ENCODE data around the gene SLC51B. TPM values are rescaled to one million over a fixed set of nuclear protein-coding genes. Genes with fewer than 3 reads are reported as not detected.

Gene SLC51B
- total and polyA plus RNA-seq, 2 of the 4 experiments (the other 2 are of a cell fraction) = not detected

- intact Hi-C loops (cut with micrococcal nuclease) (no loop called here), dilution Hi-C loops (cut with HindIII; ENCODE audit: low sequenced_read_pairs, unreplicated experiment) (no loop called here), in situ Hi-C loops (cut with MboI; ENCODE audit: low sequenced_read_pairs) (no loop called here)
- Histone ChIP-seq H3K23ac (ENCODE audit: low read depth, low read length) (no peak overlapping the region), H4K8ac (ENCODE audit: low read depth in 2 of 2, low read length in 2 of 2) (no peak overlapping the region), H2BK5ac (ENCODE audit: low read depth, low read length, poor library complexity, severe bottlenecking) (no peak overlapping the region), H3K18ac (ENCODE audit: low read depth, low read length) (no peak overlapping the region), H3K79me1 (ENCODE audit: low read depth in 1 of 2, low read length in 2 of 2) (no peaks in the 10 kb centered on the region; a peak in 1 of 4 replicates), H2BK120ac (ENCODE audit: low read depth, low read length) (no peak overlapping the region), H3K4me1 (ENCODE audit: control insufficient read depth, insufficient read depth, low read length) (peaks cover 6% of the 10 kb centered on the region; the same call in 1 of the 2 replicates), H4K20me1 (ENCODE audit: insufficient read depth, low read length) (no peaks in the 10 kb centered on the region; the same call in 1 of the 2 replicates), H3K4me2 (ENCODE audit: low read depth, low read length) (no peak overlapping the region), H3K9me3 (ENCODE audit: control insufficient read depth, insufficient read depth, low read length) (no peaks in the 10 kb centered on the region), H3K27me3 (ENCODE audit: control insufficient read depth, insufficient read depth, low read length) (no peaks in the 10 kb centered on the region), H2AK9ac (replicated peaks; ENCODE audit: low read depth, low read length, poor library complexity) (no peak overlapping the region), H2AFZ (replicated peaks; ENCODE audit: low read length, poor library complexity) (no peak overlapping the region), H3K36me3 (ENCODE audit: control insufficient read depth, insufficient read depth, low read length) (peaks cover 24% of the 10 kb centered on the region), H3K27ac (ENCODE audit: insufficient read depth, low read length) (no peak overlapping the region), H2BK20ac (ENCODE audit: low read depth, low read length) (no peak overlapping the region), H4K91ac (ENCODE audit: insufficient read depth, low read depth, low read length) (no peak overlapping the region), H3K9me1 (ENCODE audit: insufficient read depth, low read length) (no peaks in the 10 kb centered on the region), H3K56ac (ENCODE audit: extremely low read depth, insufficient read depth, low read length) (no peak overlapping the region), H4K5ac (ENCODE audit: low read depth, low read length) (no peak overlapping the region), H3K4ac (ENCODE audit: low read depth, low read length) (no peak overlapping the region), H3K14ac (replicated peaks; ENCODE audit: low read depth, low read length) (no peak overlapping the region), H2BK15ac (ENCODE audit: low read depth, low read length) (no peak overlapping the region), H3K4me3 (ENCODE audit: insufficient read depth, low read depth, low read length) (no peak overlapping the region), H3K9ac (ENCODE audit: low read depth, low read length) (no peak overlapping the region), H2AK5ac (ENCODE audit: low read depth, low read length) (no peak overlapping the region)
- ATAC-seq (ENCODE audit: low read depth) = no peak
- POLR2A ChIA-PET (ENCODE audit: unreplicated experiment) = no interaction called here
- 100% methylated on average over 1 of the region's 6 CpGs; no CpG with 5 or more reads in 1 of the 2 experiments for WGBS, 2 experiments (ENCODE audit: extremely low coverage in 2 of 2, insufficient read length in 1 of 2)
- CTCF ChIA-PET = no interaction called here
- no TSS peak for BruUV-seq (replicated peaks)
- DNase-seq = no peak
- TF ChIP-seq BHLHE40 (IDR thresholded peaks at IDR 0.05; ENCODE audit: low read depth, low read length) (no peak), RAD21 (IDR thresholded peaks at IDR 0.05; ENCODE audit: low read length) (no peak), MAZ (IDR thresholded peaks at IDR 0.05; ENCODE audit: borderline replicate concordance, low read depth, low read length) (no peak), RFX5 (IDR thresholded peaks at IDR 0.05; ENCODE audit: low read depth, low read length) (no peak), ELK1 (IDR thresholded peaks at IDR 0.05; ENCODE audit: borderline replicate concordance, low read depth, low read length) (no peak), NFE2L2 (IDR thresholded peaks at IDR 0.05; ENCODE audit: low read depth, low read length) (no peak), CTCF (conservative IDR thresholded peaks at IDR 0.05; ENCODE audit: low read depth, low read length) (no peak), MAFK (IDR thresholded peaks at IDR 0.05; ENCODE audit: low read depth, low read length) (no peak), MXI1 (IDR thresholded peaks at IDR 0.05; ENCODE audit: borderline replicate concordance, low read depth, low read length) (no peak), SMC3 (IDR thresholded peaks at IDR 0.05; ENCODE audit: low read depth, low read length) (no peak), FOS (IDR thresholded peaks at IDR 0.05; ENCODE audit: low read depth, low read length) (no peak), CHD1 (IDR thresholded peaks at IDR 0.05; ENCODE audit: low read depth, low read length) (no peak), RCOR1 (IDR thresholded peaks at IDR 0.05; ENCODE audit: insufficient replicate concordance, low read length) (no peak), CEBPB (IDR thresholded peaks at IDR 0.05; ENCODE audit: low read depth, low read length) (no peak), POLR2A (IDR thresholded peaks at IDR 0.05; ENCODE audit: low read depth, low read length) (no peak)
Measured at GRCh38 chr15:65096481-65097385, 51.5 kb downstream of the SLC51B start.

Data from IMR-90 (cell line).